ENCODE data around the gene MFRP.
A peak's percentile ranks its signal among the peaks of the same experiment; 100 is the strongest.

MFRP gene

DNA sequence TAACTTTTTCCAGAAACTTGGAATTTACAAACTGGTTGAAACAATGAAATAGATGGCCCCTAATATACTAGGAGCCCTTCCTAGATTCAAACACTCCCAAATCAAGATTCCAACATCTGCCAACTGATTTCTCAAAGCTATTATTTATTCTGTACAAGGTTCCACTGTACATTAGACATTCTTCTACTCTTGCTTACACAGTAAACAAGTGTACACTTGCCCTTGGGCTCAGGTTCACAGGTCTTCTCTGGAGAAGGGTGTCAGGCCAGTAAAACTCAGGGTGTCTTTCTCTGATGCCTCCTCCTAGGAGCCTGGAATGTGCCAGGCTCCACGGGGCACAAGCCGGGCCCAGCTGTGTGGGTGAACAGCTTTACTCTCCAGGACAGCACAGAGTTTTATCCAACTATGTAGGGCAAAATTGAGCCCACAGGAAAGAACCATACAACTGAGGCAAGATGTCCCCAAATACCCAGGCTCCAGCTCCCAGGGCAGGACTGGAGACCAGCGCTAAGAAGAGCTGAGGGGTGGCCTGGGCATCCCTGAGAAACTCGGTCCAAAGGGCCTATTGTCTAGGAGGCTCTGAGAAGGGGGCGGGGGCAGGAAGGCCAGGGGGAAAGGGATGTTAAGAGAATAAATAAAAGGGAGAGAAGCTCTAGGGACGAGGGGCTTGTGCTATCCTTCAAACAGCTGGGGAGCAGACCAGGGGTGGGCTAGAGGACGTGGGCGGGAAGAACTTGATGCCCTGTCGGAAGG lies 8.8 kb upstream of the MFRP start:
- DNase-seq, result no peak

DNA sequence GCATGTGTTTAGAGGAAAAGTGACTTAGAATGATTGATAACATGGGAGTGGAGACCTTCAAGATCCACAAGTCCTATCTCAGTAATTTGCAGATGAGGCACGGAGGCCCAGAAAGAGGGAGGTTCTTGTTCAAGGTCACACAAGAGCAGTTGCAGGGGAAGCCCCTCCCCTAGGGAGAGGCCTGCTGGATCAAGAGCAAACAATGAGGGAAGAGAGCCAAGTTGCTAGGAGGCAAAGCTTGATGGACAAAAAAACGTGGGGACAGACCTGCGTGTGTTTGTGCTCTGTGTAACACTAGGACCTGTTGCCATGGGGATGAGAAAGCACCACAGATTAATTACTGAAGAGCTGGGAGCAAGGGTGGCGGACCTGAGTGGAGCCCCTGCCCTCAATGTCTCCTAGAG lies 6.4 kb upstream of the MFRP start:
- peak; percentile 92 for DNase-seq

DNA sequence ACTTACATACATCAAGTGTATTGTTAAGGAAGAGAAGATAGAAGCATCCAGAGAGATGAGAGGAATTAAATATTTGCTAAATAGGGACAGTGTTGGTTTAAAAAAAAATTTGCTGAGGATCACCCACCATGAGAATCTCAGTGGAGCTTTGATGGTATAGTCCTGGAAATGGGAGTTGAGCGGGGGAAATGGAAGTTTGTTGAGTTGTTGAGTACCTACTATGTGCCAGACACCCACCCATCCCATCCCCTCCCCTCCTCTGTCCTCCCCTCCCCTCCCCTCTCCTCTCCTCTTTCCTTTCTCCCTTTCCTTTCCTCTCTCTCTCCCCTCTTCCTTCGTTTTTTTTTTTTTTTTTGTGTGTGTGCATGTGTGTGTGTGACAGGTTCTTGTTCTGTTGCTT lies 4.7 kb upstream of the MFRP start:
- no peak for DNase-seq

DNA sequence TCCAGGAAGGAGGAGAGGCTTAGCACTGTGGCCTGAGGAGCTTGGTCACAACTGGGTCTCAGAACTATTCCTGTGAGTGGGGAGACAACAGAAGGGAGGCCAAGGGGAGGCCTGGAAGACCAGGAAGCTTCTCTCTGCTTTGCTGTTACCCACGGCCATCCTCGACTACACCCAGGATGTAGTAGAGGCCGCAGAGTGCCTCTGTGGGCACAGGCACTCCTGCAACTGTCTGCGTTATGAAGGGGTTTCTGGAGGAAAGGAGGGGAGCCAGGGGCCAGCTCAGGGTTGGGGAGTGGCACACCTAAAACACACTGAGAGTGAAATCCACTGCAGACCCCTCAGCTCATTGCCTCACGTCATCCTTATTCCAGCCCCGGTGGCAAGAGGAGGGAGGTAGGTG lies 3.8 kb upstream of the MFRP start:
- no peak for DNase-seq

DNA sequence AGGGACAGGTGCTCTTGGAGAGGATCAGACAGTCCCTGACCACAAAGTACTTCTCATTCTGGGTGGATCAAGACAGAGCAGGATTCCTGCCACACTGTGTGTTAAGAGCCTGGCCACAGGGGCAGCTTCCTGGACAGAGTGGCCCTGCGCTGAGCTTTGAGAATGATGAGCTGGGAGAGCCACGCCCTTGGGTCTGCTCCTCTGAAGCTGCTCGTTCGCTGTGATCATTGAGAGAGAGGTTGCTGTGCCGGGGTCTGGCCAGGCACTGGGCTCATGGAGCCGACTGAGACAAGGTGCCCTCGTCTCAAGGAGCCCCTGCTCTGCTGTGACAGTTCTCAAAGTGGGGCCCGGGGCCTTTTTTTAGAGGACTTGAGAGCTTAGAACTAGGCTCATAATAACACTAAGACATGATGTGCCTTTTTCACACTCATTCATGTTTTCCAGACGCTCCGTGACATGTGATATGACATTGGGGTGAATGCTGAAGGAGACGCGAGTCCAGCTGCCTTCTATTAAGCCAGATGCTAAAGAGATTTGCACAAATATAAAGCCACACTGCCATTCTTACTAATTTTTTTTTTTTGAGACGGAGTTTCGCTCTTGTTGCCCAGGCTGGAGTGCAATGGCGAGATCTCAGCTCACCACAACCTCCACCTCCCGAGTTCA lies 1.6 kb upstream of the MFRP start:
- no peak for DNase-seq

DNA sequence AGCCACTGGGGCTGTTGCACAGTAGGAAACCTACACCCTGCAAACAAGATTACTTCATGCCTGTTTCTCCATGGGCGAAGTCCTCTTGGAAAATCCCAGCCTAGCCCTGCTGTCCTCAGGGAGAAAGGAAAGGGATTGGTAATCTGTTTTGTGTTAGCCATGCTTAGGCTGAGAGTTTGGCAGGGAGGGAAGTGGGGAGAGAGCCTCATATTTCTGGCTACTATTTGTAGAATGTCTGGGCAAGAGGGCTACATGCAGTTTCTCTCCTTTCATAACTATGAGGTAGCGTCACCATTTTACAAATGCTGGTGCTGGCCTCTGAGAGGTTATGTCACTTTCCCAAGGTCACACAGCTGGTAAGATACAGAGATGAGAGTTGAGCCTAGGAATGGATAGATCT lies 737 bp upstream of the MFRP start:
- no peak for DNase-seq

DNA sequence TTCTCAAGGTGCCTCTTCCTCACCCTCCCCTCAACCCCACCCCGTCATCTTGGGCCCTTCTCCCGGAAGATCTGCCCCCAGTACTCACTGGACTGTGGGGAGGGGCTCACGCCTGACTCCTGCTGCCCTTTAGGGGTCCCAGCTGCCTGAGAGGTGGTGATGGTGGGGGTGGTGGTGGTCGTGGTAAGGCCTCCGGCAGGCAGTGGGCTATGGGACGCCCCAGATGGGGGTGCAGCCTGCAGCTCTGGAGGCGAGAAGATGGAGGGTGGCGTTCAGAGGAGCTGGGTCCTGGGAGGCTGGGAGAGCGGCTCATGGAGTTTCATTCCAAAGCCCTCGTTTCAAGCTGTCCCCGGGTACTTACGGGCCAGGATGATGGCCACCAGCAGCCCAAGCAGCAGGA lies 820 bp downstream of the MFRP start:
- DNase-seq, result no peak

DNA sequence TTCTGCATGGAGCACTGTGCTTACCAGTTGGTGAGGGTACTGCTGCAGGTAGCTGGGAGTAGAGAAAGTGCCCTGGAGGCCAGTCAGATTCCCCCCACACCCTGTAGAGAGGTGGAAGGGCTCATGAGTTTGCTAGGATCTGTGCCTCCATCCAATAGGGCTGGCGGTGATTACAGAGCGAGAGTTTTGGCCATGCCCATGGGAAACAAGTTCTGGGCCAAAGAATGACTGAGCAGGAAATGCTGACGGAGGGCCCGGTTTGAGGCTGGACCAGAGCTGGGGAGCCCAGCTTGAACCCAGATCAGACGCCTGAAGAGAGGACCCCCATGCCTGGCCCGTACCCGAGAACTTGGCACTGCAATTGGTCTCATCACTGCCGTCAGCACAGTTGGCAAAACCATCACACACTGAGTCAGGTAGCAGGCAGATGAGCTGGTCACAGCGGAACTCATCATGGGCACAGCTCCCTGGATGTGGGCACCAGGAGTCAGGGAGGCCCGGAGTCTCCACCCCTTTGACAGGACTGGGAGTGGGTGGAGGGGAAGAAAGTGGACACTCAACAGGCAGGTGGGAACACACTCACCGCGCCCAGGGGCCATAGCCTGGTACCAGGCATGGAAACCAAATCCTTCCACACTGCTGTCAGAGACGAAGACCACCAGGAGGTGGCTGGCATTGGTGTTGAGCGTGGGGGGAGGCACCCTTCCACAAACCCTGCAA lies 2.1 kb downstream of the MFRP start:
- no peak for DNase-seq

DNA sequence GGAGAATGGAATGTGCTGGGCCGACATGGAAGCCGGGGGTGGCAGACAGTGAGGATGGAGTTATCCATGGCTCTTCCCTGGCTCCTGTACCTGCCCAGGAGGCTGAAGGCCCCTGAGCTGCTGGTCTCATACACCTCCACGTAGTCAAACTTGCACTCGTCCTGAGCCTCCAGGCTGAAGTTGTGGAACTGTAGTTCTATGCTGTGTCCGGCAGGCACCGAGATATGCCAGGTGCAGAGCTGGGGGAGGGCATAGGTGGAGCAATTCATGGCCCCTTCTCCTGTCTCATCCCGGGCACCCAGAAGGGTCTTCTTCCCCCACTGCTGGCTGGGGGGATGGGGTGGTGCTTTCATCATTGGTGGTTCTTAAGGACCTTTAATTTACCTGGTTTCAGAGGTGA lies 2.8 kb downstream of the MFRP start:
- no peak for DNase-seq

DNA sequence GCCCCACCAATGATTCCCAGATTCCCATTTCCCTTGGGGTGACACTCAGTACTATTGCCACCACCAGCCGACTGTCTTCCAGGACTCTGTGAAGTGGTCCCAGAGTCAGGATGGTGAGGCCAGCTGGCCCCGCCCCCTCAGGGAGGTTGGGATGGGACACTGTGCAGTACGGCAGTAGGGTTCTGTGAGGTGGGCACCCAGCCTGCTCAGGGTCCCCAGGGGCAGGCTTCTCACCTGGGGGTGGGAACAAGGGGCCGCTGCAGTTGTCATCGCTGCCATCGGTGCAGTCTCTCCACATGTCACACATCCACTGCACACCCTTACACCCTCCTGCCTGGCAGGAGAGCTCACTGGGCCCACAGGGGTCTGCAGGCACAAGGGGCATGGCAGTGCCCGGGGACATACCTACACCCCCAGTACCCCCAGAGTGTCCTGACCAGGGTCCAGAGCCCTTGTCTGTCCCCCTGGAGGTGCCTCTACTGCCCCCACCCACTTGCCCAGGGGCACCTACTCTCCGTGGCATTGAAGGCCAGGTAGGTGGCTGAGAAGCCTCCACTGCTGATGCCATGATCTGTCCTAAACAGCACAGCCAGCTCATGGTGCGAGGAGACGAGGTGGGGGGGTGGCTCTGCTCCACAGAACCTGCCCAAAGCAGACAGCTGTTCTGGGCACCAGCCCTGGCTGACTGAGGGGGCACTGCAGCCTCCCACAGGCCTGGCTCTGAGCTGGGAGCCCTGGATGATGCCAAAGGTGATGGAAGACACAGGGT lies 4.0 kb downstream of the MFRP start:
- no peak for DNase-seq

DNA sequence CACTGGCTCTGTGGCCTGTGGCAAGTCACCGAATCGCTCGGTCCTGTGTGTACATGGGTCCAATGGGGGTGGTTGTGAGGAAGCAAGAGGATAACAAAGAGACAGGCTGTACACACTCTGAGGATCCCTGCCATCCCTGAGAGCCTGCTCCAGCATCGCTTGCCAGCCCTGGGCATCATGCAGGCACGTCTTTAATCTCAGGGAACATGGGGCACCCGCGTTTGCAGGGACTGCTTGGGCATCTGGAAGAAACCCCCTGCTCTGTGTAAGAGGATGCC lies 4.5 kb downstream of the MFRP start:
- no peak for DNase-seq

DNA sequence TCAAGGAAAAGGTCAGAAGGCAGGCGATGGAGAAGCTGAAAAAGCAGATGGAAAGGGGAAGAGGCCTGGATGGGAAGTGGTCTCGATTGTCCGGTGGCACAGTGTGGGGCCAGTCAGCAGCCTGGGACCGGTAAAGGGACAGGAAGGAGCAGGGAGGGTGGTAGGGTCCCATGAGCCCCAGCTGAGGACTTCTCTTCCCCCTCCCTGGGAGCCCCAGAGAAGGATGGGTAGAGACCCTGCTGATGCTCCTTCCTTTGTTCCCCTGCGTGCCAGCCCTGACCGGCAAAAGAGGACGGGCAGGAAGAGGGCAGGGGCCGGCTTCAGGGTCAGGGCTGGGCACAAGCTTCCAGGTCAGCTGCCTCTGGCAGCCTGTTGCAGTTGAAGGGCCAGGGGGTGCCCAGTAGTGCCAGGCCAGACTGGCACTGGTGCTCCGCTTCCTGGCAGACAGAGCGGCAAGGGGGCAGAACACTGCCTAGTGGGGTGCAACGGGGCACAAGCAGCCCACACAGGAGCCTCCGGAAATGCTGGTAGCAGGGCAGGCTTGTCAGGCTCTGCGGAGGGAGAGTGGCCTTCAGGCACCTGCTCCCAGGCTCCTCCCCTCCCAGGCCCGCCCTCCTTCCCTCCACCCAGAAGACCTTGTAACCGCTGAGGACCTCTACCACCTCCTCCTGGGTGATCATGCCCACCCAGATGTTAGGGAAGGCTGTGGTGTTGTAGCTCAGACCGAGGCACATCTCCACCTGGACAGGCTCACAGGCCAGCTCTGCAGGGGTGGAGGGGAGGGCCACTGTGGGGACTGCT lies 5.1 kb downstream of the MFRP start:
- no peak for DNase-seq

DNA sequence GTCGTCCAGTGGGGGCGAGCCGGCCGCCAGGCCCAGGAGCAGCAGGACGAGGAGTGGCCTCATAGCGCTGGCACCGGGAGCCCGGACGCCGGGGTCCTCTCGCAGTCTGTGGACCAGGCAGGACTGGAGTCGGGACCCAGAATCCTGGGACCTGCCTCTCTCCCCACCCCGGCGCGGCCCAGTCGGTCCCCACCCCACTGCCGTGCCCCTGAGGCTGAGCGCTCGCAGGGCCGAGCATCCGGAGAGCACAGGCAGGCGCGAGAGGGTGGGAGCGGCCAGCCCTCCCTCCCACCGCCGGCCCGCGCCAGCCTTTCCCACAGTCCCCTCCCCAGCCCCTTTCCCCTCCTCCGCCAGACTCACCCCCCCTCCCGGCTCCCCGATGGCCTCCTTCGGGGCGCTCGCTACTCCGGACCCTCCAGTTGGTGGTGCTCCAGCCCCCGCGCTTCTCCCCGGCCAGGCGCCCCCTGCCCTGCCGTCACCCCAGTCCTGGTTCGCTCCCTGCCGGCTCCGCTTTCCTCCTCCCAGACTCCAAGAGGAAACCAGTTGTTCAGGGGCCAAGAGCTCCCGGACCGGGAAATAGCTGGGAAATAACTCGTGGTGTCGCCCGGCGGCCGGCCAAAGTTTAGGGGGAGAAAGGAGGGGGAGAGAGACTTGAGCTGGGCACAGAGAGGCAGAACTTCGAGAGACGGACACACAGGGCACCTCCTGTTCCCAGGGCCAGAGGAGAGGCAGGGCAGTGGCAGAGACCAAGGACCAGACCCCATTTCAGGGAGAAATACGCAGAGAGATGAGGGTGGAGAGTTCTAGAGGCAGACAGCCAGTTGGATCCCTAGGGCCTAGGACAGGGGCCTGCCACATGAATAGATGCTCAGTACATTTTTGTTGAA lies 5.9 kb downstream of the MFRP start, which contains the start of gene C1QTNF5:
Gene C1QTNF5, minus strand, starts transcription at position 549 of the 887 bp plus-strand sequence. Its CDS starts 486 bp downstream, at position 63.
- no peak for DNase-seq

DNA sequence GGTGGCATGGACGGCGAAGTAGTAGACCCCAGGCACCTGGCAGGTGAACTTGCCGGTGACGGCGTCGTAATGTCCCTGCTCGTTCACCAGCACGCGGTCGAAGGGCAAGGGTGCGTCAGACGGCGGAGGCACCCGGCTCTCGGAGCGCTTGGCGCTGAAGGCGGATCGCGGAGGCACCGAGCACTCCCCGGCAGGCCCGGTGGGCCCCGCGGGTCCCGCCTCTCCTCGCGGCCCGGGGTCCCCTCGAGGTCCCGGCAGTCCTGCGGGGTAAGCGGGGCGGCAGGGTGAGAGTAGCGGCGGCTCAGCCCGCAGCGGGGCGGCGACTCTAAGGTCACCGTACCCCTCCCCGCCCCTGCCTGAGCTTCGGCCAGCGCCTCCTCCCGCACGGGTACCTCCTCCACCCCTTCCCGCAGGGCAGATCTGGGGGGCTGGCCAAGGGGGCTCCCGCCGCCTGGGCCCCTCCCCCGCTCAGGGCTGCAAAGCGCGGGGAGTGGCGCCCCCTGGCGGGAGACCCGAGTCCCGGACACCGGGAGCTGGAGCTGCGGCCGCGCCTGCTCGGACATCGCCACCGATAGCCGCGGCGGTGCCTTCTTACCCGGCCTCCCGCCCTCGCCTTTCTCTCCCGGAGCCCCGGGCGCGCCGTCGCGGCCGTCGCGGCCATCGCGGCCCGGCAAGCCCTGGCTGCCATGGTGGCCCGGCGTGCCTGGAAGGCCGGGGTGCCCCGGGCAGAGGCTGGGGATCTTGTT lies 6.7 kb downstream of the MFRP start:
- DNase-seq, result no peak

DNA sequence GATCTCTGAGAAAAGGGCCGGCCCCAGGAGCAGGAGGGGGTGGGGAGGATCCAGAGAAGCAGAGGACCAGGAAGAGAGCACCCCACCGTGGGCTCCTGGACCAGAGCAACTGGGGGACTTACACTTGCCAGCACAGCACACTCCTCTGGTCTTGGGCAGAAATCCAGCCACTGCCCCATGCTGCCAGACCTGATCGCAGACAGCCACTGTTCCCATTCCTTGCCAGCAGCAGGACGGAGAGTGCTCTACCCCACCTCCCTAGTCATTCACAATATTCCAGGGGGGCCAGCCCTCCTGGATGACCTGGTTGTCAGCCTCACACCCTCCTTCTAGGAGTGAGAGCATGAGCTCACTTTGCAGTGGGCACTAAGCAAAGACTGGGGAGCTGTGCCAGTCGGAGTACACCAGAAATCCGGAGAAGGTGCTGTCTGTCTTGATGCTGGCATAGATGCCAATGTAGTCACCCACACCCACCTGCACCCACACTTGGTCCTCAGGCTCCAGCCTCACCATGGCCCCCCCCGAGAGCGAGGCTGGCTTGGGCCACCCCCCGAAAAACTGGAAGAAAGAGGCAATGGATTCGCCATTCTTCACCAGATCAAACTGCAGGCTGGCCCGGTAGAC lies 7.4 kb downstream of the MFRP start:
- no peak for DNase-seq

DNA sequence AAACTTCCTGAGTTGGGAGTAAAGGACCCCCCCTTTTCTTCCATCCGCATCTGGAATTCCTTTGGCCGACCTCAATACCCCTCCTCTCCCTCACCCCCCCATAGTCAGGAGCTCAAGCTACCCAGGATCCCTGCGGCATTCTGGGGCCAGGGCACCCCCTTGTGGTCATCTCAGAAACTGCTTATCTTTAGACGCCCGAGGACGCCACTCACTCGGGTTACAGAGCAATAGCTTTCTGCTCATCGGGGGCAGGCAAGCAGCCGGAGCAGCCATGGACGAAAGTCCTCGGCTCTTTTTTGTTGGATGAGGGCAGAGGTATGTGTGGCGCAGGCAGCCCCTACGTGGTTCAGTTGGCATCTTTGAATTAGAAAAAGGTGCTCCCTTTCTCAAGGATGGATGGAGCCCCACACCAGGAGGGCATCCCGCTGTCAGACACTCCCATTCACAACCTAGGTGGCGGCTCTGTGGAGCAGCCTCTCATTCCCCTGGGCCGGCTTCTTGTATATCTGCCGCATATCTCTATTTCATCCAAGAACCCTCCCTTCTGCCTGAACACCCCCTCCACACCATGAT lies 8.1 kb downstream of the MFRP start:
- DNase-seq, result peak; percentile 61

DNA sequence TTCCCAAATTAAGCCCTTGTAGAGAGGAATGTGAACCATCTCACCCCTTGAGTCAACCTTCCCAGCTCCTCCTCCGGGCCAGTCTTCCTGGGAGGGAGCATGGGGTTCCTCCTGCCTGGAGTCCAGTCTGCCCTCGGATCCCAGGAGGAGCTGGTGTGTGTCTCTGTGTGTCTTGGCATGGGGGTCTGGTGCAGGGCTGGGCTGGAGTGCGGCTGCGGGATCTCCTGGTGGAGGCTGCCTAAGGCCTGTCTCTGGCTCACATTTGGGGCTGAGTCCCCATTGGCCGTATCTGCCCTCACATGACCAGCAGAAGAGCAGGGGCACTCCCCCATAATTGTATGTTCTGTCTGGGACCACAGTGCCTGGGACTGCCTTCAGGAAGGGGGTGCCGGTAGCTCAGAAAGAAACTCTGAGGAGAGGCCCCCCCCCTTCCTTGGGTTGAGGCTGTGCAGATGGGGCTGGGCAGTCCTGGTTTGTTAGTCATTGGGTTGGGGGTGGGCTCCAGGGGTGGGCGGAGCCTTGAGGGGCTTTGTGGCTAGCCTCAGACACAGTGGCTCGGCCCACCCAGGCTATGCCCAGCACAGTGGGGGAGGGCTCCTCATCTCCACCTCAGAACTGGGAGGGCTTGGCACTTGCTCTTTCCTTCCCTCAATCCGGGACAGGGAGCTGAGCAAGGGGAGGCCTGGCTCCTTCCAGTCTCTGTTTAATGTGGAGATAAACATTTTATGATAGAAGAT lies 8.8 kb downstream of the MFRP start:
- no peak for DNase-seq

DNA sequence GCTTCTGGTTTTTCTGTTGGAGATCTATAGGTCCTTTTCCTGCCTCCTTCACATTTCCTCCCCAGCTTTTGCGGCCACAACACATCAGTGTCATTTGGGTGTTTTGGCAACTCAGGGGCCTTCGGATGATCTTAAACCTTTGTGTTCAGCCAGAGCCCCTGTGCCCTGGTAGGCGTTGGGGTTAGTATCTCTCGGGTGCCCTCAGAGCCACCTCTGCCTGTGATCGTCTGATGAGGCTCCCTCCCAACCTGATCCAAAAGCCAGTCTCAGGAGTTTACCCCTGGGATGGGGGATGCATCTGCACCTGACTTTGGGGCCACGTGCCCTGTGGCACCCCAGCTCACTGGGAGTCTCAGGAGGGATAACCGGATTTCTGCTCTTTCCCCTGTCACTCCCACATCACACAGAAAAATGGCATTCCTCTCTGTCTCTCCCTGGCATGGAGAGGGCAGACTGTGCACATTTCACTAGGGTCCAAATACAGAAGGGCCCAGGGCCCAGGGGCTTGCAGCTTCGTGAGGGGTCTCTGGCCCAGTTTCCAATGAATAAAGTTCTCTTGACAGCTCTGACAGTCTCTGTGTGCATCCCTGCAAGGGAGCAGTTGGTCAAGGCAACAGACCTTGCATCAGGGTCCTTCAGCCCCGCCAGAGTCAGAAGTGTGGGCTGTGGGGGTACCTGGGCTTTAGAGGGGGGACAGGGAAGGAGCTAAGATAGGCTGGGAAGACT lies 9.6 kb downstream of the MFRP start:
- DNase-seq, result no peak
